Pulmonary artery endothelial cell (primary cell): ENCODE measurements around the gene PXT1. TPM values are rescaled to one million over a fixed set of nuclear protein-coding genes. Genes with fewer than 3 reads are reported as not detected.

ENCODE experiments used
- DNase-seq: peaks from one replicate; pipeline ENCODE4 v3.0.0-alpha.2; 2011; ENCODE audit warnings: low read depth, low spot score
- total RNA-seq: library from RNA; depleted of rRNA; stranded (reverse); fragments of >200 nt; gene quantifications from 2 replicates; pipeline ENCODE4 v1.2.3, GENCODE V29; 2014

Gene PXT1
- total RNA-seq, 1 donor from 2014 or later = 0.07 TPM

GRCh38 chr6:36347621-36348020, 95.0 kb downstream of the PXT1 start:
- DNase-seq = no peak

GRCh38 chr6:36346486-36347273, 96.0 kb downstream of the PXT1 start:
- DNase-seq = no peak

GRCh38 chr6:36345681-36346466, 96.8 kb downstream of the PXT1 start:
- DNase-seq = no peak

- DNase-seq = no peak
Observed at GRCh38 chr6:36343109-36343680, 99.5 kb downstream of the PXT1 start.

GRCh38 chr6:36340618-36341454, 101.8 kb downstream of the PXT1 start:
- no peak for DNase-seq

Other genes with a start within 250 kb of the PXT1 start
- gene BRPF3, start 246.1 kb downstream of the PXT1 start, total RNA-seq = 8.0 and 14.8 TPM in 2 replicates
- not detected in 2 replicates for gene PNPLA1, start 172.8 kb downstream of the PXT1 start, total RNA-seq
- gene BNIP5, start 106.0 kb downstream of the PXT1 start, total RNA-seq = not detected in 2 replicates
- 0.35 and 0.40 TPM in 2 replicates for gene ETV7, start 55.2 kb downstream of the PXT1 start, total RNA-seq
- 79.6 and 81.6 TPM in 2 replicates for gene KCTD20, start 146 bp upstream of the PXT1 start, total RNA-seq
- gene STK38, start 104.6 kb upstream of the PXT1 start, total RNA-seq = 10.3 and 17.6 TPM in 2 replicates
- 415 and 719 TPM in 2 replicates for gene SRSF3, start 151.5 kb upstream of the PXT1 start, total RNA-seq
- 133 and 135 TPM in 2 replicates for gene CDKN1A, start 235.9 kb upstream of the PXT1 start, total RNA-seq